CD4-positive, alpha-beta T cell (primary cell): ENCODE data around the gene NPRL2. TPM values are rescaled to one million over a fixed set of nuclear protein-coding genes. Genes with fewer than 3 reads are reported as not detected.

ENCODE experiments used
- ATAC-seq: fragments of 200-7000 bp; cut with Tn5 transposase; one replicate; pipeline ENCODE4 v1.10.0; 2022; ENCODE audit warnings: mild to moderate bottlenecking; ENCODE audit not compliant: poor library complexity
- CTCF ChIA-PET: fragments of 350-600 bp; sonication (Branson Sonifier 250); formaldehyde crosslinking; loops from one replicate; lab custom pipeline; 2021; ENCODE audit warnings: antibody characterized with exemption, inconsistent platforms; lab: Charles Lee
- POLR2A ChIA-PET: fragments of 350-600 bp; sonication (Branson Sonifier 250); formaldehyde crosslinking; loops from one replicate; lab custom pipeline; 2021; ENCODE audit warnings: antibody characterized with exemption, inconsistent platforms; lab: Charles Lee
- DNase-seq, 14 experiments: peaks; one replicate each; pipeline ENCODE4 v3.0.0-alpha.2; 2013 to 2020; ENCODE audit warnings: mixed read lengths in 2 of 14
- H3K27ac ChIP-seq, 2 donors: one replicate each; pipeline versions ENCODE4 v1.5.1 to v1.7.0; 2013; ENCODE audit warnings: low read length in 2 of 2, low read depth in 1 of 2, mild to moderate bottlenecking in 1 of 2
- H3K27me3 ChIP-seq, 2 experiments: 1 replicate in 1 of 2; 2 replicates in 1 of 2; pipeline versions ENCODE4 v1.6.1 to v1.7.0; 2013; ENCODE audit warnings: low read length in 2 of 2, control low read depth in 1 of 2, mild to moderate bottlenecking in 1 of 2, moderate library complexity in 1 of 2; ENCODE audit not compliant: insufficient read depth in 2 of 2, control insufficient read depth in 1 of 2
- H3K36me3 ChIP-seq: one replicate; pipeline ENCODE4 v1.6.1; 2013; ENCODE audit warnings: low read length, control low read depth; ENCODE audit not compliant: insufficient read depth
- H3K4me1 ChIP-seq: one replicate; pipeline ENCODE4 v1.6.1; 2013; ENCODE audit warnings: low read length, control low read depth; ENCODE audit not compliant: insufficient read depth
- H3K4me3 ChIP-seq: one replicate; pipeline ENCODE4 v1.5.1; 2013; ENCODE audit warnings: mild to moderate bottlenecking, low read length, moderate library complexity
- H3K9me3 ChIP-seq, 2 experiments: 1 replicate in 1 of 2; 2 replicates in 1 of 2; pipeline versions ENCODE4 v1.6.1 to v1.7.0; 2013; ENCODE audit warnings: low read length in 2 of 2, mild to moderate bottlenecking in 2 of 2, control low read depth in 1 of 2, moderate library complexity in 1 of 2; ENCODE audit not compliant: control insufficient read depth in 1 of 2, insufficient read depth in 1 of 2
- H3K27ac Mint-ChIP-seq: one replicate; pipeline ENCODE4 v1.8.0; 2020; ENCODE audit warnings: mixed read lengths
- H3K27me3 Mint-ChIP-seq: one replicate; pipeline ENCODE4 v1.8.0; 2021; ENCODE audit warnings: mixed read lengths
- H3K36me3 Mint-ChIP-seq: one replicate; pipeline ENCODE4 v1.8.0; 2021; ENCODE audit warnings: low read depth, mixed read lengths
- H3K4me1 Mint-ChIP-seq: one replicate; pipeline ENCODE4 v1.8.0; 2021; ENCODE audit warnings: low read depth, mixed read lengths
- H3K4me3 Mint-ChIP-seq: one replicate; pipeline ENCODE4 v1.8.0; 2020; ENCODE audit warnings: mild to moderate bottlenecking, mixed read lengths
- H3K9me3 Mint-ChIP-seq: one replicate; pipeline ENCODE4 v1.8.0; 2020; ENCODE audit warnings: mixed read lengths
- CTCF ChIP-seq: fragments of 200-600 bp; IDR thresholded peaks from one replicate; pipeline ENCODE4 v1.8.0; 2022; ENCODE audit warnings: antibody characterized with exemption, mild to moderate bottlenecking
- intact Hi-C, 2 experiments: fragments of 100-400 bp; cut with DNase I in 1 of 2; cut with micrococcal nuclease in 1 of 2; formaldehyde crosslinking; loops; one replicate each; pipeline versions ENCODE4 v1.15.1 to v1.9.0; 2023 to 2025; cut with DNase I, micrococcal nuclease
- total RNA-seq, 174 experiments: library from RNA in 2 of 174; stranded (reverse) in 2 of 174; gene quantifications; one replicate each; pipeline ENCODE4 v1.2.3 and lab custom pipeline; 2021 to 2026

NPRL2 gene
- total RNA-seq, 2 experiments from 2014 or later, result 29.4 to 33.2 TPM

- Histone ChIP-seq H3K4me1 (peaks cover 53% of the 10 kb centered on the region), H3K36me3 (peaks cover 49% of the 10 kb centered on the region), H3K27me3 (no peaks in the 10 kb centered on the region), H3K4me3 (no peak overlapping the region), H3K9me3 (no peaks in the 10 kb centered on the region), H3K27ac (no peak overlapping the region)
- H3K36me3 Mint-ChIP-seq, result peaks cover 51% of the 10 kb centered on the region
- no peaks in the 10 kb centered on the region for H3K27me3 Mint-ChIP-seq
- intact Hi-C loops, result no loop called here
- DNase-seq (peak in 1 of 14 experiments; percentile 20), ATAC-seq (no peak)
- CTCF ChIA-PET, result no interaction called here
- H3K27ac Mint-ChIP-seq, result no peak overlapping the region
- no peak overlapping the region for H3K4me3 Mint-ChIP-seq
- POLR2A ChIA-PET, result no interaction called here
- no peak for TF ChIP-seq CTCF
- H3K9me3 Mint-ChIP-seq, result no peaks in the 10 kb centered on the region
- peaks cover 35% of the 10 kb centered on the region for H3K4me1 Mint-ChIP-seq
Measured at GRCh38 chr3:50330330-50330729, 20.2 kb downstream of the NPRL2 start.

- H3K36me3 Mint-ChIP-seq, result peaks cover 52% of the 10 kb centered on the region
- Histone ChIP-seq H3K27ac (peak within 1 kb of the TSS; percentile 47 to 81), H3K4me1 (peaks cover 41% of the 10 kb centered on the region), H3K4me3 (peak within 1 kb of the TSS; percentile 90), H3K27me3 (no peaks in the 10 kb centered on the region), H3K36me3 (peaks cover 45% of the 10 kb centered on the region), H3K9me3 (no peaks in the 10 kb centered on the region)
- H3K27me3 Mint-ChIP-seq, result no peaks in the 10 kb centered on the region
- H3K27ac Mint-ChIP-seq, result peak within 1 kb of the TSS; percentile 92
- POLR2A ChIA-PET, result interaction anchor here (0.5 to 4.7 kb wide), 14 partner anchors 10 to 1855 kb away, joined by 3 to 58 read pairs (median 4); partner anchors contain the start of genes CYB561D2, HYAL3, MANF and NAA80
- intact Hi-C loops, result loop anchor here in 1 of 2 experiments (1.0 kb wide), 1 partner anchor 9 kb away; no protein-coding TSS in a partner anchor
- DNase-seq, result peak; percentile 91 to 98 (median 94)
- ATAC-seq, result peak; percentile 95
- H3K4me1 Mint-ChIP-seq, result peaks cover 30% of the 10 kb centered on the region
- no peaks in the 10 kb centered on the region for H3K9me3 Mint-ChIP-seq
- TF ChIP-seq CTCF, result no peak
- CTCF ChIA-PET, result interaction anchor here (0.6 to 1.6 kb wide), 2 partner anchors 9 to 19 kb away, joined by 3 to 5 read pairs; no protein-coding TSS in a partner anchor
- peak within 1 kb of the TSS; percentile 97 for H3K4me3 Mint-ChIP-seq
Measured at GRCh38 chr3:50327943-50328691, 22.5 kb downstream of the NPRL2 start, which contains the start of gene TUSC2. TSS of gene TUSC2 (minus strand) at chr3:50328223. CDS start at chr3:50328099, 124 bp downstream.

GRCh38 chr3:50327129-50327528 lies 23.4 kb downstream of the NPRL2 start:
- Histone ChIP-seq H3K27me3 (no peaks in the 10 kb centered on the region), H3K4me3 (peak overlapping the region; percentile 90), H3K36me3 (peaks cover 40% of the 10 kb centered on the region), H3K4me1 (peaks cover 46% of the 10 kb centered on the region), H3K9me3 (no peaks in the 10 kb centered on the region), H3K27ac (no peak overlapping the region)
- Mint-ChIP-seq H3K36me3 (peaks cover 49% of the 10 kb centered on the region), H3K27ac (peak overlapping the region; percentile 92), H3K4me3 (peak overlapping the region; percentile 97), H3K27me3 (no peaks in the 10 kb centered on the region), H3K4me1 (peaks cover 30% of the 10 kb centered on the region), H3K9me3 (no peaks in the 10 kb centered on the region)
- TF ChIP-seq CTCF, result no peak
- ChIA-PET CTCF (interaction anchor here (1.6 kb wide), 1 partner anchor 10 kb away, joined by 5 read pairs; no protein-coding TSS in a partner anchor), POLR2A (interaction anchor here (1.0 to 4.7 kb wide), 8 partner anchors 11 to 1854 kb away, joined by 3 to 58 read pairs (median 8); partner anchors contain the start of genes CYB561D2, HYAL3, MANF and NAA80)
- DNase-seq (peak in 1 of 14 experiments; percentile 16), ATAC-seq (no peak)
- intact Hi-C loops, result no loop called here
